Measurements from ENCODE around the gene TUFM. TPM values are rescaled to one million over a fixed set of nuclear protein-coding genes. Genes with fewer than 3 reads are reported as not detected.
"Not testable (repeated sequence)": the region's sequence is repeated elsewhere in the genome, so short reads cannot be mapped to it uniquely, and the experiment has no call there.

Gene TUFM
- total RNA-seq, 1 donor from 2014 or later = 180 TPM

- DNase-seq (ENCODE audit: low read depth, low spot score) = no peak
These were observed 7.0 kb downstream of the TUFM start for GRCh38 chr16:28839004-28839639.

GRCh38 chr16:28838558-28838918, 7.6 kb downstream of the TUFM start:
- DNase-seq (ENCODE audit: low read depth, low spot score) = no peak

- no peak for DNase-seq (ENCODE audit: low read depth, low spot score)
These were observed 8.2 kb downstream of the TUFM start for GRCh38 chr16:28837672-28838557.

GRCh38 chr16:28836761-28837064, 9.4 kb downstream of the TUFM start:
- no peak for DNase-seq (ENCODE audit: low read depth, low spot score)

- DNase-seq (ENCODE audit: low read depth, low spot score) = no peak
These were observed 10.0 kb downstream of the TUFM start for GRCh38 chr16:28835864-28836760.

- DNase-seq (ENCODE audit: low read depth, low spot score) = no peak
These were observed 11.0 kb downstream of the TUFM start for GRCh38 chr16:28834873-28835863.

GRCh38 chr16:28834349-28834748, 11.8 kb downstream of the TUFM start:
- no peak for DNase-seq (ENCODE audit: low read depth, low spot score)

GRCh38 chr16:28830531-28830930, 15.6 kb downstream of the TUFM start:
- DNase-seq (ENCODE audit: low read depth, low spot score) = no peak

- DNase-seq (ENCODE audit: low read depth, low spot score) = no peak
These were observed 16.4 kb downstream of the TUFM start for GRCh38 chr16:28829747-28830146.

GRCh38 chr16:28826141-28826540, 20.0 kb downstream of the TUFM start:
- DNase-seq (ENCODE audit: low read depth, low spot score) = no peak

GRCh38 chr16:28824717-28824973, 21.5 kb downstream of the TUFM start:
- DNase-seq (ENCODE audit: low read depth, low spot score) = no peak

- DNase-seq (ENCODE audit: low read depth, low spot score) = peak; percentile 97
These were observed 22.1 kb downstream of the TUFM start for GRCh38 chr16:28823873-28824716.

- no peak for DNase-seq (ENCODE audit: low read depth, low spot score)
These were observed 22.8 kb downstream of the TUFM start for GRCh38 chr16:28823291-28823872.

GRCh38 chr16:28822520-28823290, 23.4 kb downstream of the TUFM start, which contains the start of gene ATXN2L:
Gene ATXN2L (plus strand): TSS chr16:28822999. CDS start chr16:28823260, 261 bp downstream.
- peak; percentile 92 for DNase-seq (ENCODE audit: low read depth, low spot score)

- DNase-seq (ENCODE audit: low read depth, low spot score) = no peak
These were observed 24.2 kb downstream of the TUFM start for GRCh38 chr16:28821874-28822519.

- DNase-seq (ENCODE audit: low read depth, low spot score) = not testable (repeated sequence)
These were observed 25.6 kb downstream of the TUFM start for GRCh38 chr16:28820546-28820945.

GRCh38 chr16:28820016-28820415, 26.1 kb downstream of the TUFM start:
- no peak for DNase-seq (ENCODE audit: low read depth, low spot score)

- DNase-seq (ENCODE audit: low read depth, low spot score) = not testable (repeated sequence)
These were observed 38.6 kb downstream of the TUFM start for GRCh38 chr16:28807445-28808120.
